Measurements from ENCODE around the gene PTCSC3. TPM values are rescaled to one million over a fixed set of nuclear protein-coding genes. Genes with fewer than 3 reads are reported as not detected.

PTCSC3 gene
- total RNA-seq, 1 donor from 2014 or later = not detected

DNA sequence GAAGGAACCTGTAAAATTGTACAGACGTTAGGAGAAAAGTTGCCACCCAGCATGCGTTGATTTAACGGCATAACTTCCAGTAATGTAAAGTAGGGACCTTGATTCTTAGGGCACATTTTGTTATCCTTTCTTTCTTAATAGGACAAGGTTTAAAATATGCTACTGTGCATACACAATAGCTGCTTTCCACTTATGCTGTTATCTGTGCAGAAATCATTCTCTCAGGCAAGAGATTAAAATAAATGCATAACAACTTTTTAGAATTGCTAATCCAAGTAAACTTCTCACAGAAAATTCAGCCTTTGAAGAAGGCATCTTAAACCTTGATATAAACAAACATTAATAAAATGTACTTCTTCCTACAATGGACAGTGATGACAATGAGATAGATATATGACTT is 16.0 kb upstream of the PTCSC3 start:
- Mint-ChIP-seq H3K4me1 (ENCODE audit: low read depth, unreplicated experiment) (peaks cover 3% of the 10 kb centered on the region), H3K27me3 (ENCODE audit: low read depth, unreplicated experiment) (peaks cover 7% of the 10 kb centered on the region), H3K4me3 (ENCODE audit: unreplicated experiment) (no peak overlapping the region), H3K9me3 (ENCODE audit: unreplicated experiment) (no peaks in the 10 kb centered on the region), H3K27ac (ENCODE audit: unreplicated experiment) (no peak overlapping the region), H3K36me3 (ENCODE audit: low read depth, unreplicated experiment) (no peaks in the 10 kb centered on the region)
- FAIRE-seq = no peak
- no peaks in the 10 kb centered on the region for H4K20me1 ChIP-seq (ENCODE audit: insufficient read depth, low read length)
- no peak overlapping the region for H3K9ac ChIP-seq (ENCODE audit: low read length)
- H3K36me3 ChIP-seq (ENCODE audit: insufficient read depth, low read length) = no peaks in the 10 kb centered on the region
- no peak for DNase-seq (ENCODE audit: low read depth)
- no peak overlapping the region for H3K4me3 ChIP-seq (ENCODE audit: insufficient read depth, low read depth, low read length)
- TF ChIP-seq CTCF (IDR thresholded peaks at IDR 0.05; ENCODE audit: insufficient read depth, low read depth, low read length) = no peak
- TF ChIP-seq EZH2 (IDR thresholded peaks at IDR 0.05; ENCODE audit: insufficient read depth, low read length) = no peak
- no peak overlapping the region for H3K27ac ChIP-seq (ENCODE audit: low read depth, low read length)
- H3K27me3 ChIP-seq (ENCODE audit: insufficient read depth, low read length) = no peaks in the 10 kb centered on the region
- H2AFZ ChIP-seq (ENCODE audit: low read depth, low read length) = no peak overlapping the region
- H3K4me2 ChIP-seq (ENCODE audit: low read length) = no peak overlapping the region
- no peaks in the 10 kb centered on the region for H3K4me1 ChIP-seq (ENCODE audit: insufficient read depth, low read length)
- no peaks in the 10 kb centered on the region for H3K79me2 ChIP-seq (ENCODE audit: insufficient read depth, low read length)
- H3K9me3 ChIP-seq (ENCODE audit: insufficient read depth, low read depth, low read length) = no peaks in the 10 kb centered on the region

DNA sequence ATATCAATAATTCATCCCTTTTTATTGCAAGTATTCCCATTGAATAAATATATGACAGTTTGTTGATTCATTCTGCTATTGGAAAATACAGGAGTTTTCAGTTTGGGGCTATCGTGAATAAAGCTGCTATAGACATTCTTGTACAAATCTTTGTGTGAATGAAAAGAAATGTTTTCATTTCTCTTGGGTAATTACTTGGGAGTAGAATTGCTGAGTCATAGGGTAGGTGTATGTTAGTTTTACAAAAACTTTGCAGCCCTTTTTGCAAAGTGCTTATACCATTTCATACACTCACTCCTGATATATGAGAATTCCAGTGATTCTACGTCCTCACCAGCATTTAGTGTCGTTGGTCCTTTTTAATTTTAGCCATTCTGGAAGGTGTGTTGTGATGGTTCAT is 6.9 kb upstream of the PTCSC3 start:
- TF ChIP-seq EZH2 (IDR thresholded peaks at IDR 0.05; ENCODE audit: insufficient read depth, low read length) = no peak
- TF ChIP-seq CTCF (IDR thresholded peaks at IDR 0.05; ENCODE audit: insufficient read depth, low read depth, low read length) = no peak
- Histone ChIP-seq H3K4me1 (ENCODE audit: insufficient read depth, low read length) (no peaks in the 10 kb centered on the region), H3K4me2 (ENCODE audit: low read length) (no peak overlapping the region), H3K27me3 (ENCODE audit: insufficient read depth, low read length) (no peaks in the 10 kb centered on the region), H3K9ac (ENCODE audit: low read length) (no peak overlapping the region), H3K79me2 (ENCODE audit: insufficient read depth, low read length) (no peaks in the 10 kb centered on the region), H3K36me3 (ENCODE audit: insufficient read depth, low read length) (no peaks in the 10 kb centered on the region), H3K4me3 (ENCODE audit: insufficient read depth, low read depth, low read length) (no peak overlapping the region), H2AFZ (ENCODE audit: low read depth, low read length) (no peak overlapping the region), H3K9me3 (ENCODE audit: insufficient read depth, low read depth, low read length) (no peaks in the 10 kb centered on the region), H3K27ac (ENCODE audit: low read depth, low read length) (no peak overlapping the region), H4K20me1 (ENCODE audit: insufficient read depth, low read length) (no peaks in the 10 kb centered on the region)
- Mint-ChIP-seq H3K9me3 (ENCODE audit: unreplicated experiment) (peaks cover 3% of the 10 kb centered on the region), H3K27me3 (ENCODE audit: low read depth, unreplicated experiment) (no peaks in the 10 kb centered on the region), H3K4me1 (ENCODE audit: low read depth, unreplicated experiment) (peaks cover 2% of the 10 kb centered on the region), H3K36me3 (ENCODE audit: low read depth, unreplicated experiment) (no peaks in the 10 kb centered on the region), H3K4me3 (ENCODE audit: unreplicated experiment) (no peak overlapping the region), H3K27ac (ENCODE audit: unreplicated experiment) (no peak overlapping the region)
- DNase-seq (ENCODE audit: low read depth) = no peak
- no peak for FAIRE-seq

- no peaks in the 10 kb centered on the region for H3K9me3 ChIP-seq (ENCODE audit: insufficient read depth, low read depth, low read length)
- H3K4me3 ChIP-seq (ENCODE audit: insufficient read depth, low read depth, low read length) = no peak overlapping the region
- TF ChIP-seq EZH2 (IDR thresholded peaks at IDR 0.05; ENCODE audit: insufficient read depth, low read length) (no peak), CTCF (IDR thresholded peaks at IDR 0.05; ENCODE audit: insufficient read depth, low read depth, low read length) (no peak)
- no peak overlapping the region for H3K4me3 Mint-ChIP-seq (ENCODE audit: unreplicated experiment)
- no peaks in the 10 kb centered on the region for H3K4me1 ChIP-seq (ENCODE audit: insufficient read depth, low read length)
- no peak overlapping the region for H3K27ac ChIP-seq (ENCODE audit: low read depth, low read length)
- H3K4me2 ChIP-seq (ENCODE audit: low read length) = no peak overlapping the region
- no peak overlapping the region for H3K27ac Mint-ChIP-seq (ENCODE audit: unreplicated experiment)
- H2AFZ ChIP-seq (ENCODE audit: low read depth, low read length) = no peak overlapping the region
- H3K79me2 ChIP-seq (ENCODE audit: insufficient read depth, low read length) = no peaks in the 10 kb centered on the region
- no peaks in the 10 kb centered on the region for H3K36me3 Mint-ChIP-seq (ENCODE audit: low read depth, unreplicated experiment)
- H3K9ac ChIP-seq (ENCODE audit: low read length) = no peak overlapping the region
- H3K27me3 ChIP-seq (ENCODE audit: insufficient read depth, low read length) = no peaks in the 10 kb centered on the region
- FAIRE-seq = no peak
- H3K4me1 Mint-ChIP-seq (ENCODE audit: low read depth, unreplicated experiment) = peaks cover 2% of the 10 kb centered on the region
- no peak for DNase-seq (ENCODE audit: low read depth)
- no peaks in the 10 kb centered on the region for H4K20me1 ChIP-seq (ENCODE audit: insufficient read depth, low read length)
- H3K36me3 ChIP-seq (ENCODE audit: insufficient read depth, low read length) = no peaks in the 10 kb centered on the region
- no peaks in the 10 kb centered on the region for H3K27me3 Mint-ChIP-seq (ENCODE audit: low read depth, unreplicated experiment)
- H3K9me3 Mint-ChIP-seq (ENCODE audit: unreplicated experiment) = peaks cover 3% of the 10 kb centered on the region
Measured at GRCh38 chr14:36181417-36181816, 4.9 kb upstream of the PTCSC3 start.

Data from astrocyte (in vitro differentiated cells and primary cell).